Retina (tissue), 1 donor: ENCODE results near the gene PROX1.

Experiments used
- DNase-seq: peaks from one replicate; pipeline ENCODE4 v3.0.0-alpha.2; 2016

Gene PROX1

GRCh38 chr1:213982289-213982671 lies 5.5 kb upstream of the PROX1 start:
- DNase-seq: no peak

DNA sequence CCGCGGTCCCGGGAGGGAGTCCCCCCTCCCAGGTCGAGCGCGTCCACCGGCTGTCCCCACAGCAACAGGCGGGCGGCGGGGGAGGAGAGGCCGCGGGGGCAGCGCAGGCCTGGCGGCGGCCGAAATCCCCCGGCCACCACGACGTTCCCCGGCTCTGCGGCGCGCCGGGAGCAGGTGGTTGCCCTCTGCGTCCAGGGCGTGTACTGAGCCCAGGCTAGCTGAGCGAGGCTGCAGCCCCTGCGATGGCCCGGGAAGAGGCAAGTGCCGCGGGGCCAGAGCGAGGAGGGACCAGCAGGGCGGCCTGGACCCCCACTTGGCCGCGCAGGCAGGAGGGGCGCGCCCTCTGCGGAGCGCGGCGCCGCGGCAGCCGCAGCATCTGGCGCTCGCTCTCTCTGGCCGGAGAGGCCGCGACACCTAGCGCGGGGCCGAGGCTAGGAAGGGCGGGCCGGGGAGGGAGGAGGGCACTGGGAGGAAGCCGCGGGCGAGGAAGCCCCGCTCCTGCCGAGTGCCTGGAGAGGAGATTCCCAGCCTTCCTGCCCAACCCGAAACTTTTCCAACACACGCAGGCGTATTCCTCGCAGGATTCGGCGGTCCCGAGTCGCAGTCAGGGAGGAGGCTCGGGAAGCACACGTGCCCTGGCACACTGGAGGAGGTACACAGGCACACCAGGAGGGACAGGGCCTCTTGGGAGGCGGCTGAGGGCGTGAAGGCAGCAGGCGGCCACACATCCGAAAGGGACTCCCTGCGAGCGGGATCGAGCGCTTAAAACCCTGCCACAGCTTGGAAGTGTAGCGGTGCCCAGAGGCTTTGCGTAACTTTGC lies 4.9 kb upstream of the PROX1 start:
- peak; percentile 87 for DNase-seq

DNA sequence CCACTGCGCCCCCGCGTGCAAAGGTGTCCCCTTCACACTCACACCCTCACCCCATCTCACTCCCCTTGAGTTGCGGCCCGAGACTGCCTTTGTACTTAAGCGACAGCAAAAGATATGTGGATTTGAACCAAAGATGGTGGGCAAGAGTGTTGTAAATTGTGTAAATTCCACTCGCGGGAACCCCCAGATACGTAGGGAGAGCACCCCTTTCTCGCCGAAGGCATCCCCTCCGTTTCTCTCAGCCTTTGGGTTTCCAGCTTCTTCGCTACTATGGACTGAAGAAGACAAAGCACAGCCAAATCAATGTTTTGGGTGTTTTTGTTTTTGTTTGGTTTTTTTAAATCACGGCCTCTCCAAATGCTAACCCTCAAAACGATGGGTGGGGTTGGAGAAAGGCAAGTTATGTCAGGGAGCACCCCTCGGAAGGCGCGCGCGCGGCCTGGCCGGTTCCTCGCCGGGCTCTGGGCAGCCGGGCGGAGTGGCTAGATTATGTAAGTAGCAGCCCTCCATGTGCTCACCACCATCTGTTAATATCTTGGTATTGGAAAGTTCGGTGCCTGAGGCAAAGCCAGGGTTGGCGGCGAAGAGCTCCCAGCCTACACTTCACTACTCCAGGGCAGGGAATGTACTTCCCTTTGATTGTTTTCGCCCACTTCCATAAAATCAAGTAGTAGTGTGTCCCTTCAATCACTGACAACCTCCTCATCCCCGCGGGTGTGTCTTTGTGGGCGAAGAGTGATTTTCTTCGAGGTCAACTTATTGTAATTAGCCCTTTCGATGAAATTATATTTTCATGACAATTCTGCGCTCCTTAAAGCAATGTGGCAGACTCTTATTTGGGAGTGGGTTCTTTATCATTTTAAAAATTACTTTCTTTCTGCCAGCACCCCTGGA lies 4.0 kb upstream of the PROX1 start:
- peak; percentile 74 for DNase-seq

DNA sequence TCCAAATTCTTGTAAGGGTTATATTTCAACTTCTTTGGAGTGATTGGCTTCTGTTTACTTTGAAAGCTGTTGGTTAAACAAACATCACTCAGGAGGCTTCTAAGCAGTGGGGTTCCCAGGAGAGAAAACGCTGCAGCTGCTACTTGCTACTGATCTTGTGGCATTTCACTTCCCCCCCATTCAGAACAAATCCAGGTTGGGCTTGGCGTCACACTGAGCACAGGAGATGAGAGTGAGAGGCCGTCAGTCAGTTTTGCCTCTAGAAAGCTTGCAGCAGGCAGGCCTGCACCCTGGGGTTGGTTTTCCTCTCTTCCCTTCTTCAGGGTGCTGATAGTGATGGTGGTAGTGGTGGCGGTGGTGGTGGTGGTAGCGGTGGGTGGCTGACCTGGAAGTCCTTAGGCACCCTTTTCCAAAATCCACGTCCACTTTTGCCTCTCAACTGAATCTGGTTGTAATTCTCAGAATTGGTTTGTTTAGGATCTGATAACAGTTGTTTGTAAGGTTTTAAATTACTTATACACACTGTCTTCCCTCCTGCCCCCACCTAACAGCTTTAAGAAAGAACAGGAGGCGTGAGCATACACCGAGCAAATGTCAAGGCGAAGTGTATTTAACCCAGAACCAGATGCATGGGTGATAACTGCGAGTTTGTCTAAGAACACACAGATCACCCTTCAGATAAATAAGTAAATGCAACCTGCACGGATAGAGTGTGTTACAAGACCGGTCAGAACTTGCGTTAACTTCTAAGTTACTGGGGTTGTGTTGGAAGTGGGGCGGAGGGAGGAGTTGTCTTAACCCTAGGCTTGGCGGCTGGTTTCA lies 3.2 kb upstream of the PROX1 start:
- peak; percentile 49 for DNase-seq

DNA sequence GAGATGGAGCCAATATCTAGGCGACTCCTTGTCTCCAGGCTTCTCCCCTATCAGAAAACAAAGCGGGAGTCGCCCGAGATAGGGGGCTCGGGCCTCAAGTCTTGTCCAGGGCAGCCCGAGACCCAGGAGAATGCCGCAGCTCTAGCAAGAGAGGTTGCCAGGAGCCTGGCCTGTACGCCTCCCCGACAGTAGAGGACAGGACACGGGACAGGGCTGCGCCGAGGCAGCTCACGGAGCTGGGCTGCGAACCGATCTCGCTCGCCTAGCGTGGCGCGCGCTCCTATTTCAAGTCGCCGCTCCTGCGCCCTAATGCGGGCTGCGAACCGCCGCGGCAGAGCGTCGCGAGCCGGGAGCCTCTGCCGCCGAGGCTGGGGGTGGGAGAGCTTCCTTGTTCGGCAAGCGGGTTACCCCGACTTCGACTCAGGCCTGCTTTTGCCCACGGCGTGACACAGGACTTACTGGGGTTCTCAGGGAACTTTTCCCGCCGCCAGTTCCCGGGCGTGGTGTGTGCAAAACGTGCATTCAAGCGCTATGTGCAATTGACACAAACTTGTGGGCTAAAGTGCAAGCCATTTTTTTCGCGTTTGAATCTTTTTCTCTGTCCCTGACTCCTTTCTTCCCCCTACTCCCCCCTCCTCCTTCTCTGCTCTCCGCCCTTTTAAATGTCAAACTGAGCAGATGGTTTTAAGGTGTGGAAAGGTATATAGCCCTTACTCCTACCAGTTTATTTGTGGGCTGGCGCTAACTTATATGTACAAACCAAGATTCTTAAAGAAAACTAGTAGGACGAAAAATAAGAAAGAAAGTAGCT lies 2.4 kb upstream of the PROX1 start:
- peak; percentile 86 for DNase-seq

GRCh38 chr1:213986020-213986924 lies 1.5 kb upstream of the PROX1 start:
- DNase-seq: peak; percentile 56

GRCh38 chr1:213986925-213987250 lies 885 bp upstream of the PROX1 start:
- no peak for DNase-seq

- no peak for DNase-seq
Measured at GRCh38 chr1:213987422-213987926, 299 bp upstream of the PROX1 start.

DNA sequence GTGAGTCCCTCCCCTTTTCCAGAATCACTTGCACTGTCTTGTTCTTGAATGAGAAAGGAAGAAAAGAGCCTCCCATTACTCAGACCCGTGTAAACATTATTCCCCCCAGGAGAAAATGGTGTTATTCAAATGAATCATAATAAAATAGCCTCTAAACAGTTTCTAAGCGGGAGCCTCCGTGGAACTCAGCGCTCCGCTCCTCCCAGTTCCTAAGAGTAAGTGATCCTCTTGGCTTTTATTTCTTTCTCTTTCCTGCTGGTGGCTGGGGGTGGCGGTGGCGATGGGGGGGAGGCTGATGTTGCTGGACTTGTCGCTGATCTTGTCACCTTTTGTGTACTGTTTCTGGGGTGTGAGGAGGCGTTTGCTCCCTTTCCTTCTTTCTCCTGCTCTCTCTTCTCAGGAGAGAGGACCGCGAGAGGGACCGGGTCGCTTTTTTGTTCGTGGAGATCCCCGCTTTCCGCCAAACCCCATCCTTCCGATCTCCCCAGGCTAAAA lies 781 bp downstream of the PROX1 start:
- DNase-seq: no peak

- peak; percentile 78 for DNase-seq
Measured at GRCh38 chr1:213989002-213989855, 1.5 kb downstream of the PROX1 start.

- DNase-seq: no peak
Measured at GRCh38 chr1:213993929-213994328, 6.2 kb downstream of the PROX1 start.

- no peak for DNase-seq
Measured at GRCh38 chr1:213994888-213995287, 7.1 kb downstream of the PROX1 start.

DNA sequence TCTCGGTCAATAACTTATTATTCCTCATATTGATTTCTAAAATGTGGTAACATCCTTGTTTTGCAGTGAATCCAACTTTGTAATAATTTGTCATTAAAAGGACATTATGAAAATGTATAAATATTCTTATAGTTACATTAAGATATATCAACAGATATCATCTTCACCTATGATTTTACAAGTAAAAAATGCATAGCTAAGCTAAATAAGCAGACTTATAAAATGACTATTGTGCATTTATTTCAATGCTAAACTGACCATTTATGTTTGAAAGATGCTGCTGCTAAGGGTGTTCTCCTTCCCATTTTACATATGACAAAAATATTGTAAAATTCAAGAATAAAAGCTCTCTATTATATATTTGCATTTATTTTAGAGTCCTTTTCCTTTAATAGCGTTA lies 7.8 kb downstream of the PROX1 start:
- no peak for DNase-seq

DNA sequence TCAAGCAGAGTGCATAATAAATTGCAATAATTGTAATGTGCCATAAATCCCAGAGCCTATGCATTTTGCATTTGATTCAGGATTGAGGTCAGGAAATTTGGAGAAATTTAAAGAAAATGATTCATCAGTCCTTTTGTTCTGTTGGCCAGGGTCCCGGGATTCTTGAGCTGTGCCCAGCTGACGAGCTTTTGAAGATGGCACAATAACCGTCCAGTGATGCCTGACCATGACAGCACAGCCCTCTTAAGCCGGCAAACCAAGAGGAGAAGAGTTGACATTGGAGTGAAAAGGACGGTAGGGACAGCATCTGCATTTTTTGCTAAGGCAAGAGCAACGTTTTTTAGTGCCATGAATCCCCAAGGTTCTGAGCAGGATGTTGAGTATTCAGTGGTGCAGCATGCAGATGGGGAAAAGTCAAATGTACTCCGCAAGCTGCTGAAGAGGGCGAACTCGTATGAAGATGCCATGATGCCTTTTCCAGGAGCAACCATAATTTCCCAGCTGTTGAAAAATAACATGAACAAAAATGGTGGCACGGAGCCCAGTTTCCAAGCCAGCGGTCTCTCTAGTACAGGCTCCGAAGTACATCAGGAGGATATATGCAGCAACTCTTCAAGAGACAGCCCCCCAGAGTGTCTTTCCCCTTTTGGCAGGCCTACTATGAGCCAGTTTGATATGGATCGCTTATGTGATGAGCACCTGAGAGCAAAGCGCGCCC lies 8.7 kb downstream of the PROX1 start:
- DNase-seq: no peak

DNA sequence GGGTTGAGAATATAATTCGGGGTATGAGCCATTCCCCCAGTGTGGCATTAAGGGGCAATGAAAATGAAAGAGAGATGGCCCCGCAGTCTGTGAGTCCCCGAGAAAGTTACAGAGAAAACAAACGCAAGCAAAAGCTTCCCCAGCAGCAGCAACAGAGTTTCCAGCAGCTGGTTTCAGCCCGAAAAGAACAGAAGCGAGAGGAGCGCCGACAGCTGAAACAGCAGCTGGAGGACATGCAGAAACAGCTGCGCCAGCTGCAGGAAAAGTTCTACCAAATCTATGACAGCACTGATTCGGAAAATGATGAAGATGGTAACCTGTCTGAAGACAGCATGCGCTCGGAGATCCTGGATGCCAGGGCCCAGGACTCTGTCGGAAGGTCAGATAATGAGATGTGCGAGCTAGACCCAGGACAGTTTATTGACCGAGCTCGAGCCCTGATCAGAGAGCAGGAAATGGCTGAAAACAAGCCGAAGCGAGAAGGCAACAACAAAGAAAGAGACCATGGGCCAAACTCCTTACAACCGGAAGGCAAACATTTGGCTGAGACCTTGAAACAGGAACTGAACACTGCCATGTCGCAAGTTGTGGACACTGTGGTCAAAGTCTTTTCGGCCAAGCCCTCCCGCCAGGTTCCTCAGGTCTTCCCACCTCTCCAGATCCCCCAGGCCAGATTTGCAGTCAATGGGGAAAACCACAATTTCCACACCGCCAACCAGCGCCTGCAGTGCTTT lies 9.4 kb downstream of the PROX1 start:
- DNase-seq: no peak

GRCh38 chr1:213997772-213998107 lies 10.0 kb downstream of the PROX1 start:
- no peak for DNase-seq

DNA sequence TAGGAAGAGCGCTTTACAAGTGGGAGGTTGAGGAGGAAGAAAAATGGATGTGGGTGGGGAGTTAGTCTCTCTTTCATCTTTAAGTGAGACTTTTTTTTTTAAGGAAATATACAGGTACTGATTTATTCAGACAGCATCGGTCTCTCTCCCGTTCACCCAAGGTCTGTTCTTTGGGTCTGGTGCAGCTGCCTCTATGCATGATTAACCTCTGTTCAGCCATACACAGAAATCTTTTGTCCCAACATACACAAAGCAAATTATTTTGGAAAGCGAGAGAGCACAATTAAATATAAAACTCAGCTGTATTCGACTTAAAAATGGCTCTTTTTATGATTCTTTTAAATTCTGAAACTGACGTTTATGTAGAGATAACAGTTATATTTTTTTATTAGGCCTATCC lies 11.0 kb downstream of the PROX1 start:
- peak; percentile 48 for DNase-seq

DNA sequence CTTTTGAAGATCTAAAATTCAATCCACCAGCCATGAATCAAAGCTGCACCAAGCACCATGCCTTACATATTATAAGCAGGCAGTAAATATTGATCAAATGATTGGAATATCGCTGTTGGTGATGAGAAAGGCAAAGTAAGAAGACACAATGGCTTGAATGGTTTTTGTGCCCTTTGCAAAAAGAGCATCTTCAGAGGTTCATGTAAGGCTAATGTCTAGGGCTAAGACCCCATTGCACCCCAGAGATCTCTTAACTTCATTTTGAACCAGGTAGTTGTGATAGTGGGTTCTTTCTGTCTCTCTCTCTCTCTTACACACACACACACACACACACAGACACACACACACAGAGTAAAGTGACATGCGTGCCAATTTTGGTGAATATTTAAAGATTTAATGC lies 12.0 kb downstream of the PROX1 start:
- DNase-seq: no peak

DNA sequence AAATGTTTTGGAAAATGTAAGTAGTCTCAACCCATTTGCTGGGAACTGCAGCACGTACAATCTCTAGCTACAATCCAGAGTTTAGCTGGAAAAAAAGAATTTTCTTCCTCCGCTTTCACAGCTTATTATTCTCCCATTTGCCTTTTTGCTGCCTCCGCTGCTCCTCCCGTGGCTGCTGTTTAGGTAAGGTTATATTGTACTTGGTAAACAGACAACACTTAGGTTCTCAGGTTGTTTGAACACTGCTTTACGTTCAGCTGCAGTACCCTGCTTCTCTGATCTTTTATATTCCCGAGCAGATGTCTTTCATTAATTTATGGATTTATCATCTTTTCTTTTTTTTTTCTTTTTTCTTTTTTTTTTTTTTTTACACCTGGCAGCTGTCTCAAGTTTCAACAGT lies 14.3 kb downstream of the PROX1 start:
- no peak for DNase-seq
